Body of pancreas (tissue), 4 donors: ENCODE data around the gene SLC35D1. TPM values are rescaled to one million over a fixed set of nuclear protein-coding genes. Genes with fewer than 3 reads are reported as not detected.

ENCODE experiments used
- ATAC-seq: fragments of 150-250 bp; one replicate; pipeline ENCODE4 v1.9.1; 2016
- DNase-seq, 4 donors: peaks; one replicate each; pipeline ENCODE4 v3.0.0-alpha.2; 2019
- H3K27ac ChIP-seq, 4 donors: fragments of 200-600 bp; sonication (generic); 1 replicate in 3 of 4; 2 replicates in 1 of 4; pipeline versions ENCODE4 v1.5.1 to v1.6.1; 2016 to 2019; ENCODE audit warnings: mild to moderate bottlenecking in 1 of 4, mixed read lengths in 1 of 4, moderate library complexity in 1 of 4
- H3K27me3 ChIP-seq, 2 donors: fragments of 200-600 bp; sonication (generic); one replicate each; pipeline ENCODE4 v1.6.0; 2016; ENCODE audit warnings: mild to moderate bottlenecking in 1 of 2
- H3K36me3 ChIP-seq, 2 donors: fragments of 200-600 bp; sonication (generic); replicated peaks in 1 of 2; 2 replicates each; pipeline ENCODE4 v1.5.1; 2016; ENCODE audit warnings: low read depth in 2 of 2; ENCODE audit not compliant: insufficient read depth in 1 of 2
- H3K4me1 ChIP-seq: fragments of 200-600 bp; sonication (generic); one replicate; pipeline ENCODE4 v1.6.0; 2016
- H3K4me3 ChIP-seq, 2 donors: fragments of 200-600 bp; sonication (generic); 1 replicate in 1 of 2; 2 replicates in 1 of 2; pipeline ENCODE4 v1.5.1; 2016 to 2019
- H3K9me3 ChIP-seq, 3 donors: fragments of 200-600 bp; sonication (generic); 1 replicate in 2 of 3; 2 replicates in 1 of 3; pipeline ENCODE4 v1.5.1; 2016
- CTCF ChIP-seq, 7 experiments: fragments of 450-650 bp in 4 of 7; fragments of 200-600 bp in 3 of 7; sonication (generic) in 3 of 7; IDR thresholded peaks; one replicate each; pipeline ENCODE4 v1.5.1; 2016 to 2019; ENCODE audit warnings: antibody characterized with exemption in 7 of 7
- POLR2A ChIP-seq, 3 donors: fragments of 450-650 bp; IDR thresholded peaks; one replicate each; pipeline ENCODE4 v1.6.1; 2016; ENCODE audit warnings: antibody characterized with exemption in 3 of 3, mild to moderate bottlenecking in 2 of 3
- WGBS, 2 donors: methylation state at CpG; one replicate each; pipeline ENCODE4 v1.1.5; 2017; 5-methylcytosine and 5-hydroxymethylcytosine counted together
- intact Hi-C: fragments of 100-400 bp; cut with DNase I; formaldehyde crosslinking; loops from one replicate; pipeline ENCODE4 v1.15.1; 2023
- total RNA-seq, 2 donors: library from RNA; depleted of rRNA; stranded (reverse); fragments of >200 nt; gene quantifications; one replicate each; pipeline ENCODE4 v1.1.0, GENCODE V29; 2016

Gene SLC35D1
- total RNA-seq, 2 donors from 2014 or later: 5.6 to 9.9 TPM

- no peak for ATAC-seq
Observed at GRCh38 chr1:67061266-67061665, 7.3 kb upstream of the SLC35D1 start.

GRCh38 chr1:67060811-67061218 lies 6.9 kb upstream of the SLC35D1 start:
- intact Hi-C loops: no loop called here
- Histone ChIP-seq H3K9me3 (no peaks in the 10 kb centered on the region), H3K27me3 (no peaks in the 10 kb centered on the region), H3K4me1 (peaks cover 4% of the 10 kb centered on the region), H3K36me3 (no peaks in the 10 kb centered on the region), H3K4me3 (no peak overlapping the region), H3K27ac (no peak overlapping the region)
- ATAC-seq: peak; percentile 66
- no peak for TF ChIP-seq POLR2A (IDR thresholded peaks at IDR 0.05)
- TF ChIP-seq CTCF (IDR thresholded peaks at IDR 0.05): no peak
- 58 to 73% methylated on average over 2 of the region's 2 CpGs for WGBS, 2 donors
- peak in 3 of 4 donors; percentile 13 to 67 (median 53) for DNase-seq

More at GRCh38 chr1:67061266-67061665, 7.3 kb upstream of the SLC35D1 start:
- 94 to 97% methylated on average over 2 of the region's 2 CpGs for WGBS, 2 donors
- Histone ChIP-seq H3K27me3 (no peaks in the 10 kb centered on the region), H3K4me3 (no peak overlapping the region), H3K27ac (no peak overlapping the region), H3K36me3 (no peaks in the 10 kb centered on the region), H3K4me1 (peaks cover 4% of the 10 kb centered on the region), H3K9me3 (no peaks in the 10 kb centered on the region)
- intact Hi-C loops: no loop called here
- no peak for DNase-seq
- TF ChIP-seq POLR2A (IDR thresholded peaks at IDR 0.05) (no peak), CTCF (IDR thresholded peaks at IDR 0.05) (no peak)

- Histone ChIP-seq H3K27ac (no peak overlapping the region), H3K36me3 (no peaks in the 10 kb centered on the region), H3K4me1 (peaks cover 4% of the 10 kb centered on the region), H3K9me3 (no peaks in the 10 kb centered on the region), H3K27me3 (no peaks in the 10 kb centered on the region), H3K4me3 (no peak overlapping the region)
- intact Hi-C loops: no loop called here
- 84 to 95% methylated on average over 1 of the region's 1 CpG for WGBS, 2 donors
- DNase-seq (no peak), ATAC-seq (no peak)
- TF ChIP-seq POLR2A (IDR thresholded peaks at IDR 0.05) (no peak), CTCF (IDR thresholded peaks at IDR 0.05) (no peak)
Observed at GRCh38 chr1:67059346-67059745, 5.4 kb upstream of the SLC35D1 start.

- TF ChIP-seq CTCF (IDR thresholded peaks at IDR 0.05) (no peak), POLR2A (IDR thresholded peaks at IDR 0.05) (no peak)
- Histone ChIP-seq H3K36me3 (no peaks in the 10 kb centered on the region), H3K27me3 (no peaks in the 10 kb centered on the region), H3K27ac (no peak overlapping the region), H3K4me3 (no peak overlapping the region), H3K4me1 (peaks cover 4% of the 10 kb centered on the region), H3K9me3 (no peaks in the 10 kb centered on the region)
- intact Hi-C loops: no loop called here
- ATAC-seq: no peak
- WGBS, 2 donors: 64 to 76% methylated on average over 3 of the region's 3 CpGs
- DNase-seq: no peak
Observed at GRCh38 chr1:67058761-67059160, 4.8 kb upstream of the SLC35D1 start.

- Histone ChIP-seq H3K36me3 (no peaks in the 10 kb centered on the region), H3K4me1 (peaks cover 4% of the 10 kb centered on the region), H3K9me3 (no peaks in the 10 kb centered on the region), H3K4me3 (no peak overlapping the region), H3K27me3 (no peaks in the 10 kb centered on the region), H3K27ac (no peak overlapping the region)
- intact Hi-C loops: no loop called here
- WGBS, 2 donors: 95 to 96% methylated on average over 1 of the region's 1 CpG
- DNase-seq: no peak
- TF ChIP-seq POLR2A (IDR thresholded peaks at IDR 0.05) (no peak), CTCF (IDR thresholded peaks at IDR 0.05) (no peak)
- no peak for ATAC-seq
Observed at GRCh38 chr1:67058242-67058641, 4.3 kb upstream of the SLC35D1 start.
